Measurements from ENCODE around the gene GRAMD4.

Gene GRAMD4

GRCh38 chr22:46655861-46656608 is 35.8 kb downstream of the GRAMD4 start:
- no peak for DNase-seq (ENCODE audit: low read depth in 1 of 2, low spot score in 1 of 2)
- in situ Hi-C loops (cut with HindIII; ENCODE audit: low pct_unique_long_range_greater_than_20kb, low sequenced_read_pairs) = no loop called here
- no peak for TF ChIP-seq JUND (IDR thresholded peaks at IDR 0.05; ENCODE audit: low read depth)

- no peak for TF ChIP-seq JUND (IDR thresholded peaks at IDR 0.05; ENCODE audit: low read depth)
- no peak for DNase-seq (ENCODE audit: low read depth in 1 of 2, low spot score in 1 of 2)
- in situ Hi-C loops (cut with HindIII; ENCODE audit: low pct_unique_long_range_greater_than_20kb, low sequenced_read_pairs) = no loop called here
Observed at GRCh38 chr22:46656856-46657654, 36.9 kb downstream of the GRAMD4 start.

DNA sequence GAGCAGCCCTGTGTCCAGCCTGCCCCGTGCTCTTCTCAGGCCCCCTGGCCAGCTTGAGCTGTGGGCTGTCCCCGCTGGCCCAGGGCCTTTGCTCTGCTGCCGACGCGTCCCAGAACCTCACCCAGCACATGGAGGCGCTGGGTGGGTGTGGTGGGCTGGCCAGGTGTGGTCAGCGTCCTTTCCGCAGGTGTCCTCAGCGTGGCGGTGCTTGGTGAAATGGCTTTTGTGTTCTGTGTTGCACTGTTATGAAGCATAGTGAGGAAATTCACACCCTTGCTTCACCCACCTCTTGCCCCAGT is 37.4 kb downstream of the GRAMD4 start:
- in situ Hi-C loops (cut with HindIII; ENCODE audit: low pct_unique_long_range_greater_than_20kb, low sequenced_read_pairs) = no loop called here
- no peak for TF ChIP-seq JUND (IDR thresholded peaks at IDR 0.05; ENCODE audit: low read depth)
- no peak for DNase-seq (ENCODE audit: low read depth in 1 of 2, low spot score in 1 of 2)

GRCh38 chr22:46657996-46658947 is 38.1 kb downstream of the GRAMD4 start:
- in situ Hi-C loops (cut with HindIII; ENCODE audit: low pct_unique_long_range_greater_than_20kb, low sequenced_read_pairs) = no loop called here
- DNase-seq (ENCODE audit: low read depth in 1 of 2, low spot score in 1 of 2) = no peak
- no peak for TF ChIP-seq JUND (IDR thresholded peaks at IDR 0.05; ENCODE audit: low read depth)

GRCh38 chr22:46659059-46659790 is 39.0 kb downstream of the GRAMD4 start:
- no peak for TF ChIP-seq JUND (IDR thresholded peaks at IDR 0.05; ENCODE audit: low read depth)
- in situ Hi-C loops (cut with HindIII; ENCODE audit: low pct_unique_long_range_greater_than_20kb, low sequenced_read_pairs) = no loop called here

GRCh38 chr22:46659791-46660186 is 39.6 kb downstream of the GRAMD4 start:
- in situ Hi-C loops (cut with HindIII; ENCODE audit: low pct_unique_long_range_greater_than_20kb, low sequenced_read_pairs) = no loop called here
- no peak for TF ChIP-seq JUND (IDR thresholded peaks at IDR 0.05; ENCODE audit: low read depth)

More at GRCh38 chr22:46659059-46659790, 39.0 kb downstream of the GRAMD4 start:
- no peak for DNase-seq (ENCODE audit: low read depth in 1 of 2, low spot score in 1 of 2)

GRCh38 chr22:46660604-46661201 is 40.5 kb downstream of the GRAMD4 start:
- TF ChIP-seq JUND (IDR thresholded peaks at IDR 0.05; ENCODE audit: low read depth) = no peak
- DNase-seq (ENCODE audit: low read depth in 1 of 2, low spot score in 1 of 2) = no peak
- in situ Hi-C loops (cut with HindIII; ENCODE audit: low pct_unique_long_range_greater_than_20kb, low sequenced_read_pairs) = no loop called here

More at GRCh38 chr22:46659791-46660186, 39.6 kb downstream of the GRAMD4 start:
- no peak for DNase-seq (ENCODE audit: low read depth in 1 of 2, low spot score in 1 of 2)

GRCh38 chr22:46661221-46661851 is 41.1 kb downstream of the GRAMD4 start:
- no peak for TF ChIP-seq JUND (IDR thresholded peaks at IDR 0.05; ENCODE audit: low read depth)
- DNase-seq (ENCODE audit: low read depth in 1 of 2, low spot score in 1 of 2) = no peak
- in situ Hi-C loops (cut with HindIII; ENCODE audit: low pct_unique_long_range_greater_than_20kb, low sequenced_read_pairs) = no loop called here

DNA sequence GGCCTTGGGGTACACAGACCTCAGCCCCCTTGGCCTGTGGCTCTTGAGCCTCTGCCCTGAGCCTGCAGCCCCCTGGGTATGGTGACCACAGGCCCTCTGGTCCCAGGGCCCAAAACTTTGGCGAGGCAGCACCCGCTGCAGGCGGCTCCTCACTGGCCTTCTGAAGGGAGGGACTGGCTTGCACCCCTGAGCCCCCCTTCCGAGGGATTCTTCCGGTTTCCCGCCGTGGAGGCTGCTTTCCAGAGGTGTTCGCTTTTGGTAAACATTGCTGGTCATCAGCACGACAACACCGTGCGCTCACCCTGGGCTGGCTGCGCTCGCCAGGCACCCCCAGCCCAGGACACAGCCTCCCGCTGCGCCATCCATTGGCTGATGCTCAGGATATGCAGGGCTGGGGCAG is 42.0 kb downstream of the GRAMD4 start:
- no peak for TF ChIP-seq JUND (IDR thresholded peaks at IDR 0.05; ENCODE audit: low read depth)
- in situ Hi-C loops (cut with HindIII; ENCODE audit: low pct_unique_long_range_greater_than_20kb, low sequenced_read_pairs) = no loop called here

DNA sequence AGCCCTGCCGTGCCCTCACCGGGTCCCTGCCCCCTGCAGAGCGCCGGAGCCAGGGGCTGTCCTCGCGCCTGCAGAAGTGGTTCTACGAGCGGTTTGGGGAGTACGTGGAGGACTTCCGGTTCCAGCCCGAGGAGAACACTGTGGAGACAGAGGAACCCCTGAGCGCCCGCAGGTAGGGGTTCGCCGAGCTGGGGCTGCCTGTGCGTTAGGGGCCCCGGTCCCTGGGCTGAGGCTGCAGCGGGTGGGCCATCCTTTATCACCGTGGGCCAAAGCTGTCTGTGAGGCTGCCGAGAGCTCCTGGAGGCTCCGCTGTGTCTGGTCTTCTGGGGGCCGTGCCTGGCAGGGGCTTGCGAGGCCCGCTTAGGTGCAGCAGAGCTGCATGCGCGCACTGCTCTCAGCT is 42.8 kb downstream of the GRAMD4 start:
- TF ChIP-seq JUND (IDR thresholded peaks at IDR 0.05; ENCODE audit: low read depth) = no peak
- DNase-seq (ENCODE audit: low read depth in 1 of 2, low spot score in 1 of 2) = no peak
- in situ Hi-C loops (cut with HindIII; ENCODE audit: low pct_unique_long_range_greater_than_20kb, low sequenced_read_pairs) = no loop called here

More for the DNA sequence above, 42.0 kb downstream of the GRAMD4 start:
- no peak for DNase-seq (ENCODE audit: low read depth in 1 of 2, low spot score in 1 of 2)

- TF ChIP-seq JUND (IDR thresholded peaks at IDR 0.05; ENCODE audit: low read depth) = no peak
- DNase-seq (ENCODE audit: low read depth in 1 of 2, low spot score in 1 of 2) = no peak
- in situ Hi-C loops (cut with HindIII; ENCODE audit: low pct_unique_long_range_greater_than_20kb, low sequenced_read_pairs) = no loop called here
Observed at GRCh38 chr22:46663436-46664100, 43.4 kb downstream of the GRAMD4 start.
